OCI-LY7 (cell line): Measurements from ENCODE around the gene GTF2B. TPM values are rescaled to one million over a fixed set of nuclear protein-coding genes. Genes with fewer than 3 reads are reported as not detected.
"Not testable (repeated sequence)": the region's sequence is repeated elsewhere in the genome, so short reads cannot be mapped to it uniquely, and the experiment has no call there.

Source experiments
- BruUV-seq: library from RNA; stranded (reverse); fragments of 400-500 nt; replicated peaks from 2 replicates; lab custom pipeline; 2021; lab: Mats Ljungman, UMichigan
- CTCF ChIA-PET: fragments of 300-600 bp; sonication (Branson Sonifier 250); formaldehyde crosslinking; loops from one replicate; lab custom pipeline; 2022; ENCODE audit warnings: antibody characterized with exemption; ENCODE audit not compliant: unreplicated experiment; lab: Charles Lee
- POLR2A ChIA-PET: fragments of 300-600 bp; sonication (Branson Sonifier 250); formaldehyde crosslinking; loops from one replicate; lab custom pipeline; 2022; ENCODE audit warnings: antibody characterized with exemption; lab: Charles Lee
- DNase-seq: peaks from one replicate; pipeline ENCODE4 v3.0.0-alpha.2; 2015; ENCODE audit warnings: low spot score
- H2AFZ ChIP-seq: fragments of 200-600 bp; sonication (generic), shearing (Covaris generic); 2 replicates; pipeline ENCODE4 v1.6.1; 2014; ENCODE audit warnings: mild to moderate bottlenecking, antibody characterized with exemption, low read length, moderate library complexity
- H3K27ac ChIP-seq: fragments of 200-600 bp; sonication (generic); 2 replicates; pipeline ENCODE4 v1.5.1; 2014; ENCODE audit warnings: mixed run types, low read depth, mild to moderate bottlenecking, moderate library complexity, low read length, inconsistent platforms; ENCODE audit not compliant: poor library complexity, severe bottlenecking
- H3K36me3 ChIP-seq: fragments of 200-600 bp; sonication (generic); 2 replicates; pipeline ENCODE4 v1.6.1; 2014; ENCODE audit warnings: mild to moderate bottlenecking, antibody characterized with exemption, low read length, moderate library complexity, mixed read lengths; ENCODE audit not compliant: insufficient read depth
- H3K4me1 ChIP-seq: fragments of 200-600 bp; sonication (generic); 2 replicates; pipeline ENCODE4 v1.5.1; 2014; ENCODE audit warnings: mild to moderate bottlenecking, low read length; ENCODE audit not compliant: insufficient read depth, poor library complexity, severe bottlenecking
- H3K4me2 ChIP-seq: fragments of 200-600 bp; sonication (generic); 2 replicates; pipeline ENCODE4 v1.6.1; 2014; ENCODE audit warnings: mild to moderate bottlenecking, low read length
- H3K4me3 ChIP-seq: fragments of 200-600 bp; sonication (generic); 2 replicates; pipeline ENCODE4 v1.5.1; 2014; ENCODE audit warnings: mild to moderate bottlenecking, low read depth, low read length; ENCODE audit not compliant: poor library complexity, severe bottlenecking
- H3K79me2 ChIP-seq: fragments of 200-600 bp; sonication (generic); 2 replicates; pipeline ENCODE4 v1.6.1; 2016; ENCODE audit warnings: low read depth, mild to moderate bottlenecking, low read length, moderate library complexity, mixed read lengths; ENCODE audit not compliant: insufficient read depth
- H3K9me2 ChIP-seq: fragments of 200-600 bp; sonication (generic); 2 replicates; pipeline ENCODE4 v1.6.1; 2016; ENCODE audit warnings: mild to moderate bottlenecking, low read length, mixed read lengths; ENCODE audit not compliant: insufficient read depth
- H3K9me3 ChIP-seq: fragments of 200-600 bp; sonication (generic); 2 replicates; pipeline ENCODE4 v1.6.1; 2014; ENCODE audit warnings: mild to moderate bottlenecking, mixed run types, low read length, mixed read lengths
- H4K20me1 ChIP-seq: fragments of 200-600 bp; sonication (generic); 2 replicates; pipeline ENCODE4 v1.6.1; 2014; ENCODE audit warnings: mild to moderate bottlenecking, antibody characterized with exemption, low read length, moderate library complexity, mixed read lengths; ENCODE audit not compliant: insufficient read depth
- EZH2phosphoT487 ChIP-seq: fragments of 200-600 bp; sonication (generic); IDR thresholded peaks from 2 replicates; pipeline ENCODE4 v1.6.1; 2018; ENCODE audit warnings: low read depth, borderline replicate concordance, mild to moderate bottlenecking, mixed run types, antibody characterized with exemption, low read length, moderate library complexity, mixed read lengths
- intact Hi-C: fragments of 100-400 bp; cut with micrococcal nuclease; formaldehyde crosslinking; loops from one replicate; pipeline ENCODE4 v1.10.0; 2022; ENCODE audit not compliant: unreplicated experiment
- total RNA-seq, 2 experiments: library from RNA; depleted of rRNA in 1 of 2; stranded (reverse); fragments of >200 nt in 1 of 2; shearing (Covaris generic) in 1 of 2; gene quantifications; 2 replicates each; pipeline ENCODE4 v1.2.3, GENCODE V29; 2014 to 2022
- TF ChIP-seq, protein P1 (sequence below): fragments of 200-600 bp; sonication (generic); conservative IDR thresholded peaks from 2 replicates; pipeline ENCODE4 v1.5.1; 2014; ENCODE audit warnings: mild to moderate bottlenecking, antibody characterized with exemption, low read length, moderate library complexity, mixed read lengths

GTF2B gene
- total RNA-seq, 2 experiments from 2014 or later = 28.9 to 40.3 TPM

DNA sequence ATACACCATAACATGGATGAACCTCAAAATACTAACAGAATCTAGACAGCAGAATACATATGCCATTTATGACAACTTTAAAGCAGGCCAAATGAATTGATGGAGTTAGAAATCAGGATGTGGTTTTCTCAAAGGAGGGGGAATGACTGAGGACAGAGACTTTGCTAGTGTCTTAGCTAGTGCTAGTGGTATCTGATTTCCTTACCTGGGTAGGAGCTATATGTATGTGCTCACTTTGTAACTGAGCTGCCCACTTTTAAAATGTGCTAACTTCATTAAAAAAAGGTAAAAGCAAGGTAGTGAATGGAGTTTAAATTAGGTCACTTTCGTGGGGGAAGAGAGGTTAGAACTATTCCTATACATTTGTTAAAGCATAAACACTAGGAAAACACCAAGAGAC lies 2.6 kb downstream of the GTF2B start:
- no peaks in the 10 kb centered on the region; the same call in 1 of the 2 replicates for H3K9me3 ChIP-seq
- H3K79me2 ChIP-seq = peaks cover 41% of the 10 kb centered on the region
- TF ChIP-seq EZH2phosphoT487 = no peak
- TF ChIP-seq, protein P1, sequence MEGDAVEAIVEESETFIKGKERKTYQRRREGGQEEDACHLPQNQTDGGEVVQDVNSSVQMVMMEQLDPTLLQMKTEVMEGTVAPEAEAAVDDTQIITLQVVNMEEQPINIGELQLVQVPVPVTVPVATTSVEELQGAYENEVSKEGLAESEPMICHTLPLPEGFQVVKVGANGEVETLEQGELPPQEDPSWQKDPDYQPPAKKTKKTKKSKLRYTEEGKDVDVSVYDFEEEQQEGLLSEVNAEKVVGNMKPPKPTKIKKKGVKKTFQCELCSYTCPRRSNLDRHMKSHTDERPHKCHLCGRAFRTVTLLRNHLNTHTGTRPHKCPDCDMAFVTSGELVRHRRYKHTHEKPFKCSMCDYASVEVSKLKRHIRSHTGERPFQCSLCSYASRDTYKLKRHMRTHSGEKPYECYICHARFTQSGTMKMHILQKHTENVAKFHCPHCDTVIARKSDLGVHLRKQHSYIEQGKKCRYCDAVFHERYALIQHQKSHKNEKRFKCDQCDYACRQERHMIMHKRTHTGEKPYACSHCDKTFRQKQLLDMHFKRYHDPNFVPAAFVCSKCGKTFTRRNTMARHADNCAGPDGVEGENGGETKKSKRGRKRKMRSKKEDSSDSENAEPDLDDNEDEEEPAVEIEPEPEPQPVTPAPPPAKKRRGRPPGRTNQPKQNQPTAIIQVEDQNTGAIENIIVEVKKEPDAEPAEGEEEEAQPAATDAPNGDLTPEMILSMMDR = no peak
- H3K4me1 ChIP-seq = peaks cover 26% of the 10 kb centered on the region
- no peak for DNase-seq
- peaks cover 25% of the 10 kb centered on the region for H4K20me1 ChIP-seq
- no TSS peak for BruUV-seq
- no peak overlapping the region for H2AFZ ChIP-seq
- peak overlapping the region; percentile 100 for H3K4me2 ChIP-seq
- peaks cover 55% of the 10 kb centered on the region for H3K36me3 ChIP-seq
- intact Hi-C loops = loop anchor here (10.0 kb wide), 1 partner anchor 1554 kb away; no protein-coding TSS in a partner anchor
- peak overlapping the region; percentile 28 for H3K4me3 ChIP-seq
- CTCF ChIA-PET = no interaction called here
- H3K9me2 ChIP-seq = no peaks in the 10 kb centered on the region
- POLR2A ChIA-PET = interaction anchor here (0.5 to 1.0 kb wide), 3 partner anchors 8 to 277 kb away, joined by 4 read pairs; no protein-coding TSS in a partner anchor
- H3K27ac ChIP-seq = no peak overlapping the region

DNA sequence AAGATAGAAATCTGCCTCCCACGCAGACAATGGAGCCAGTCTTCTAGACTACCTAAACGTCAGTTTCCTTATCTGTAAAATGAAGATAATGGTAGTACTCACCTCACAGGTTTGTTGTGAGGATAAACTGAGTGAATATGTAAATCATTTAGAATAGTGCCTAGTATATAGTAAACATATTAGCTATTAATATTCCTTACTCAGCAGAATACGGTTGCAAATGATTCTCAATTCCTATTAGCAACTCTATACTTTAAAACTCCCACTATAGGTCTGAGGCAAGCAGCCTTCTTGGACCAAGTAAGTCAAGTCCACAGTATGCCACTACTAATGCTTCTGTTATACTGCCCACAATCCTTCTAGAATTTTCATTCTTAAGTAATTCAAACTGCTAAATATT lies 5.4 kb downstream of the GTF2B start:
- BruUV-seq = no TSS peak
- peaks cover 38% of the 10 kb centered on the region for H3K79me2 ChIP-seq
- H3K4me1 ChIP-seq = peaks cover 25% of the 10 kb centered on the region
- no peaks in the 10 kb centered on the region for H3K9me3 ChIP-seq
- no peak overlapping the region for H2AFZ ChIP-seq
- H3K9me2 ChIP-seq = no peaks in the 10 kb centered on the region
- no peak for DNase-seq
- H4K20me1 ChIP-seq = peaks cover 25% of the 10 kb centered on the region
- peaks cover 83% of the 10 kb centered on the region for H3K36me3 ChIP-seq
- no peak overlapping the region for H3K27ac ChIP-seq
- H3K4me3 ChIP-seq = no peak overlapping the region
- intact Hi-C loops = loop anchor here (10.0 kb wide), 1 partner anchor 1551 kb away; no protein-coding TSS in a partner anchor
- no peak overlapping the region for H3K4me2 ChIP-seq
- POLR2A ChIA-PET = no interaction called here
- CTCF ChIA-PET = no interaction called here
- no peak for TF ChIP-seq EZH2phosphoT487
- TF ChIP-seq, protein P1 = no peak

DNA sequence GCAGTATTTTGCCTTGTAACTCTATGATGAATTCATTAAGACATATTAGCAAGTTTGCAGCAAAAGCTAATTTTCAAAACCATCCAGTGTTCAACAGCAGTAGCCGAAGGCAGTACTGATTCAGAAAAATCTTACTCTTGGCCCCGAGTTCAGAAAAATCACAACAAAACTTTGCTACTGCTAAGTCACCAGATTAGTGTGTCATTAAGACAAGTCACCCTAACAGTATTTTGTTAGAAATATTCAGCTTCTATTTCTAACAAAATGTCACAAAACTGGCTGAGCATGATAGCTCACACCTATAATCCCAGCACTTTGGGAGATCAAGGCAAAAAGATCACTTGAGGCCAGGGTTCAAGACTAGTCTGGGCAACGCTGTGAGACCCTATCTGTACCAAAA lies 8.2 kb downstream of the GTF2B start:
- Histone ChIP-seq H3K4me3 (no peak overlapping the region), H3K4me1 (peaks cover 6% of the 10 kb centered on the region), H3K27ac (no peak overlapping the region), H2AFZ (no peak overlapping the region), H3K36me3 (peaks cover 80% of the 10 kb centered on the region), H3K9me2 (no peaks in the 10 kb centered on the region), H3K4me2 (no peak overlapping the region), H3K79me2 (peaks cover 16% of the 10 kb centered on the region), H4K20me1 (0 out of 2 replicates have a peak, but pooled peaks cover 7% of the 10 kb centered on the region), H3K9me3 (no peaks in the 10 kb centered on the region)
- CTCF ChIA-PET = no interaction called here
- DNase-seq = no peak
- POLR2A ChIA-PET = interaction anchor here (0.7 to 1.5 kb wide), 2 partner anchors 23 to 672 kb away, joined by 3 to 4 read pairs; no protein-coding TSS in a partner anchor
- TF ChIP-seq, protein P1 = no peak
- TF ChIP-seq EZH2phosphoT487 = no peak
- BruUV-seq = no TSS peak
- intact Hi-C loops = loop anchor here (10.0 kb wide), 1 partner anchor 1548 kb away; no protein-coding TSS in a partner anchor

DNA sequence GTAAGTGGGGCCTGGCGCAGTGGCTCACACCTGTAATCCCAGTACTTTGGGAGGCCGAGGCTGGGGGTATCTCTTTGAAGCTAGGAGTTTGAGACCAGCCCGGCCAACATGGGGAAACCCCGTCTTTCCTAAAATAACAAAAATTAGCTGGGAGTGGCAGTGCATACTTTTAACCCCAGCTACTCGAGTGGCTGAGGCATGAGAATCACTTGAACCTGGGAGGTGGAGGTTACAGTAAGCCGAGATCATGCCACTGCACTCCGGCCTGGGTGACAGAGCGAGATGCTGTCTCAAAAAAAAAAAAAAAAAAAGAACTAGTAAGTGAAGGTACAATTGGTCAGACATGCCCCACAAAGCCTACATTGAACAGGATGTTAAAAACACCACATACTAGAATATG lies 10.7 kb downstream of the GTF2B start:
- CTCF ChIA-PET, H2AFZ ChIP-seq, H3K9me3 ChIP-seq, H3K4me1 ChIP-seq, H3K4me2 ChIP-seq, H4K20me1 ChIP-seq, DNase-seq, H3K9me2 ChIP-seq, H3K4me3 ChIP-seq, BruUV-seq, H3K27ac ChIP-seq: not testable (repeated sequence)
- peaks cover 72% of the 10 kb centered on the region for H3K36me3 ChIP-seq
- peaks cover 22% of the 10 kb centered on the region; the same call in 1 of the 2 replicates for H3K79me2 ChIP-seq
- POLR2A ChIA-PET = interaction anchor here (0.6 to 1.0 kb wide), 7 partner anchors 8 to 701 kb away, joined by 3 to 6 read pairs (median 3); no protein-coding TSS in a partner anchor
- intact Hi-C loops = loop anchor here (10.0 kb wide), 1 partner anchor 1546 kb away; no protein-coding TSS in a partner anchor
